ENCODE measurements around the gene SKAP1. TPM values are rescaled to one million over a fixed set of nuclear protein-coding genes. Genes with fewer than 3 reads are reported as not detected.

The SKAP1 gene
- total RNA-seq, 6 experiments from 2014 or later = 4.5 to 51.0 (median 17.5) TPM

GRCh38 chr17:48393283-48393682 is 36.7 kb downstream of the SKAP1 start:
- DNase-seq = no peak
- ATAC-seq = no peak
- Histone ChIP-seq H3K4me3 (no peak overlapping the region), H3K36me3 (no peaks in the 10 kb centered on the region), H3K9me3 (no peaks in the 10 kb centered on the region), H3K4me1 (no peaks in the 10 kb centered on the region), H3K27ac (no peak overlapping the region), H3K27me3 (peaks cover 0 to 3% of the 10 kb centered on the region in 2 donors)
- TF ChIP-seq POLR2A (IDR thresholded peaks at IDR 0.05) (no peak), CTCF (IDR thresholded peaks at IDR 0.05) (no peak)
- intact Hi-C loops (cut with DNase I) = no loop called here

DNA sequence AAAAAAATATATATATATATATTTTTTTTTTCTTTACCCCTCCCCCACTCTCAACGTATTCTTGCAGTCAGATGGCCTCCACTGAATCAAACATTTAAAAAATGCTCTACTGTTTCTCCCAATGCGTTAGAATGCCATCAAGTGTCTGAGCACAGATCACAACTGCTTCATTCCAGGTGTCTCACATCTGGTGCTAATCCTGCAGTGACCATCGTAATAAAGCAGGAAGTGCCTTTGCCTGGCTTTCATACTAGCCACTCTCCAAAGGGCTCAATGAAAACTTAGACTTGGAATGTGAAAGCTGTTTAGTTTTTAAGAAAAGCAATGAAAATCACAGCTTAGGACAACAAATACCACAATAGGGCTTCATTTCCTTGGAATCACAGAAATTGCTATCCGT is 37.2 kb downstream of the SKAP1 start:
- no peaks in the 10 kb centered on the region for H3K4me1 ChIP-seq
- TF ChIP-seq POLR2A (IDR thresholded peaks at IDR 0.05) (no peak), CTCF (IDR thresholded peaks at IDR 0.05) (no peak)
- no peak overlapping the region for H3K27ac ChIP-seq
- no peak overlapping the region for H3K4me3 ChIP-seq
- no peak for DNase-seq
- 57% methylated on average over 4 of the region's 4 CpGs for WGBS (ENCODE audit: insufficient coverage, low coverage, low lambda C conversion rate, missing lambda C conversion rate)
- peaks cover 0 to 3% of the 10 kb centered on the region in 2 donors for H3K27me3 ChIP-seq
- no peaks in the 10 kb centered on the region for H3K36me3 ChIP-seq
- no peak for ATAC-seq
- intact Hi-C loops (cut with DNase I) = no loop called here
- no peaks in the 10 kb centered on the region for H3K9me3 ChIP-seq

- DNase-seq (no peak), ATAC-seq (no peak)
- intact Hi-C loops (cut with DNase I) = no loop called here
- Histone ChIP-seq H3K4me1 (no peaks in the 10 kb centered on the region), H3K27me3 (peaks cover 0 to 3% of the 10 kb centered on the region in 2 donors), H3K4me3 (no peak overlapping the region), H3K36me3 (no peaks in the 10 kb centered on the region), H3K27ac (no peak overlapping the region), H3K9me3 (no peaks in the 10 kb centered on the region)
- WGBS (ENCODE audit: insufficient coverage, low coverage, low lambda C conversion rate, missing lambda C conversion rate) = 35% methylated on average over 1 of the region's 1 CpG
- TF ChIP-seq POLR2A (IDR thresholded peaks at IDR 0.05) (no peak), CTCF (IDR thresholded peaks at IDR 0.05) (no peak)
Observed at GRCh38 chr17:48391444-48391843, 38.6 kb downstream of the SKAP1 start.

- H3K9me3 ChIP-seq = no peaks in the 10 kb centered on the region
- ATAC-seq = no peak
- H3K27ac ChIP-seq = no peak overlapping the region
- TF ChIP-seq POLR2A (IDR thresholded peaks at IDR 0.05) = no peak
- TF ChIP-seq CTCF (IDR thresholded peaks at IDR 0.05) = no peak
- peaks cover 0 to 3% of the 10 kb centered on the region in 2 donors for H3K27me3 ChIP-seq
- H3K4me3 ChIP-seq = no peak overlapping the region
- no peaks in the 10 kb centered on the region for H3K36me3 ChIP-seq
- H3K4me1 ChIP-seq = no peaks in the 10 kb centered on the region
- intact Hi-C loops (cut with DNase I) = no loop called here
- DNase-seq = no peak
Observed at GRCh38 chr17:48389903-48390302, 40.1 kb downstream of the SKAP1 start.
